Measurements from ENCODE around the gene CDK9.

Gene CDK9

DNA sequence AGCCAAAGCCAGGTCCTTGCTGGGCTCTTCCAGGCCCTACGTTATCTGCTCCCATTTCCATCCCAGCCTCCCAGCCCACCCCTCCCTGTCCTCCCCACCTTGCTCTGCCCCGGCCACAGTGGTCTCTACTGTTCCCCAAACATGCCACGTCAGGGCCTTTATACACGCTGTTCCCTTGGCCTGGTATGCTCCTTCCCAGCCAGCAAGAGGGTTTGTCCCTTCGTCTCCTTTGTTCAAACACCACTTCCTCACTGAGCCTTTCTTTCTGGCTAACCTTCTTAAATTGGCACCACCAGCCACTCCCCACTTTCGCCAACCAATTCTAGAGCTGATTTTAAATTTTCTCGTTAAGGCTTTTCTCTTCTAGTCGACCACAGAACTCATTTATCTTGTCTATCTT lies 17.1 kb upstream of the CDK9 start:
- Histone ChIP-seq H3K4me1 (ENCODE audit: insufficient read depth, low read length) (peaks cover 25% of the 10 kb centered on the region), H3K36me3 (ENCODE audit: insufficient read depth, low read length) (no peaks in the 10 kb centered on the region), H3K4me3 (ENCODE audit: low read length) (no peak overlapping the region), H3K27me3 (ENCODE audit: insufficient read depth, low read length) (peaks cover 5% of the 10 kb centered on the region), H3K9me3 (ENCODE audit: low read length) (no peaks in the 10 kb centered on the region), H2AFZ (ENCODE audit: low read depth, low read length) (no peak overlapping the region)

DNA sequence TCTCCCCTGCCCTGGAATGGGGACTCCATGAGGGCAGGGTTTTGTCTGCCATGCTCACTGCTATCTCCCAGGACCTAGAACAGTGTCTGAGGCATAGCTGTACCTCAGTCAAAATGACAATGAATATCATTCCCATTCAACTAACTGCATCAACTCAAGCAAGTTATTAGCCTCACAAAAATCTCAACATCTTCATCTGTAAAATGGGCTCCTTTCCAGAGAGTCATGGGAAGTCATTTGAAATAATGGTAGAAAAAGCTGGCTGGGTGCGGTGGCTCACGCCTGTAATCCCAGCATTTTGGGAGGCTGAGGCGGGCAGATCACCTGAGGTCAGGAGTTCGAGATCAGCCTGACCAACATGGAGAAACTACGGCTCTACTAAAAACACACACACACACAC lies 16.7 kb upstream of the CDK9 start:
- Histone ChIP-seq H3K36me3 (ENCODE audit: insufficient read depth, low read length) (no peaks in the 10 kb centered on the region), H3K9me3 (ENCODE audit: low read length) (no peaks in the 10 kb centered on the region), H3K4me1 (ENCODE audit: insufficient read depth, low read length) (peaks cover 25% of the 10 kb centered on the region), H3K4me3 (ENCODE audit: low read length) (no peak overlapping the region), H3K27me3 (ENCODE audit: insufficient read depth, low read length) (peaks cover 5% of the 10 kb centered on the region), H2AFZ (ENCODE audit: low read depth, low read length) (no peak overlapping the region)

DNA sequence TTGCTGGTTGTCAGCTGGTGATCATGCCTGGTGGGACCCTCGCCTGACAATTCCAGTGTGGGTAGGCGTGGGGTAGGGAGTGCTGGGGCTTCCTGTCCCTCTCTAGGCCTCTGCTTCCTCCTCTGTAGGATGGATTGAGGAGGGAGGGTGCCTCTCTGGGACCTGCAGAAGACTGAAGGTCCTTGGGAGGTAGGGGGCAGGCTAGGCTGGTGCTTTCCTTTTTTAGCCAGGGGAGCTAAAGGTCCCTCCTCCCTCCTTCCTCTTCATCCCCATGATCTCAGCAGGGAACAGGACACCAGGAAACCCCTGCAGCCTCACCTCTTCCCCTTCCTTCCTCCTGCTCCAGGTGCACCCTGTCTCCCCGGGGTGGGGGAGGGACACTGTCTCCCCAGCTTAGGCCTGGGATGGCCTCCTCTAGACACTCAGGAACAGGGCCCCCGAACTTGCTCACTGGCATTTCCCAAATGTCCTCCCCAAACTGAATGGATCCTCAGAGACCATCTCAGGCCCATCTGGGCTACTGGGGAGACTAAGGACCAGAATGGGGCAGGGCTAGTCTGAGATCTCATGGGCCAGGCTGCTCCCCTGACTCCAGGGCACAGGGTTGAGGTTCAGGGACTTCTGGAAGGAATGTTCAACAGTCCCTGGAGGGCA lies 15.8 kb upstream of the CDK9 start:
- peaks cover 5% of the 10 kb centered on the region for H3K27me3 ChIP-seq (ENCODE audit: insufficient read depth, low read length)
- H3K9me3 ChIP-seq (ENCODE audit: low read length), result no peaks in the 10 kb centered on the region
- no peak overlapping the region for H2AFZ ChIP-seq (ENCODE audit: low read depth, low read length)
- peaks cover 25% of the 10 kb centered on the region for H3K4me1 ChIP-seq (ENCODE audit: insufficient read depth, low read length)
- H3K36me3 ChIP-seq (ENCODE audit: insufficient read depth, low read length), result no peaks in the 10 kb centered on the region
- no peak overlapping the region for H3K4me3 ChIP-seq (ENCODE audit: low read length)

DNA sequence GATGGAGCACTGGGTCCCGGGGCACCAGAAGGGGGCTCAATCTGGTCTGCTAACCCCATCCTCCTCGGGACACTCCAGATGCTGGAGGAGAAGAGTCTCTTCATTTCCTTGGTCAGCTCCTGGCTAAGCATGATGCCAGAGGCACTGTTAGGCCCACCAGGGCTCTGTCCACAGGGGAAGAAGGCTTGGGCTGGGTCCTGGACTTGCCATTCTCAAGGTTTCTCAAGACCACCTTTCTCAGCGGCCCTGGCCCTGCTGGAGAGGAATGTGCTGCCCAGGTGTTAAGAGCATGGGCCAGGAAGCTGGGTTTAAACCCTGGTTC lies 15.3 kb upstream of the CDK9 start:
- Histone ChIP-seq H3K9me3 (ENCODE audit: low read length) (no peaks in the 10 kb centered on the region), H3K4me1 (ENCODE audit: insufficient read depth, low read length) (peaks cover 25% of the 10 kb centered on the region), H2AFZ (ENCODE audit: low read depth, low read length) (no peak overlapping the region), H3K36me3 (ENCODE audit: insufficient read depth, low read length) (no peaks in the 10 kb centered on the region), H3K4me3 (ENCODE audit: low read length) (peak overlapping the region; percentile 31), H3K27me3 (ENCODE audit: insufficient read depth, low read length) (peaks cover 5% of the 10 kb centered on the region)

DNA sequence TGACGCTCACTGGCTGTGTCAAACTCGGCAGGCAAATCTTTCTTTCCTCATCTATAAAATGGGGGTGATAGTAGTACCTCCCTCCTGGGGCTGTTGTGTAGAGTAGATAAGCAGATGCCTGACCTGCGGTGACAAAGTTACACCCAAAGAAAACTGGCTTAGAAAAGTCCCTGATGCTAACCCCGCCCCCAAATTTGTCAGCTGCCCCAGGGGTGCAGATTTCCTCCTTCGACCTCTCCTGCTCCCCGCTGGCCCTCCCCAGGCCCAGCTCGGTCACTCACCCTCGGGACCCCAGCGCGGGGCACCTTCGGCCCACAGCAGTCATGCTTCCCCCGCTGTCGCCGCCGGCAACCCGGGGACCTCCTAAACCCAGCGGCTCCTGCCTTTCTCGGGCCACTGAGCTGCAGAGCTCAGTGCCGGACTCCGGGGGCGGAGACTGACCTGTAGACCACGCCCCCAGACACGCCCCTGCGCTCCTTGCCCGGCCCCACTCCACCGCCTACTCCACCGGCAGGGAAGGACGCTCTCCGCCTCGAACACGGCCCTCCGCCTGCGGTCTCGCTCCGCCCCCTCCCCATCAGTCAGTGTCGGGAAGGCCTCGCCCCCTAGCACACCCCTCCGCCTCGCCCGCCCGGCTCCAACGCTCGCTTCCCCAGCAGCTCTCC lies 14.8 kb upstream of the CDK9 start:
- H3K4me3 ChIP-seq (ENCODE audit: low read length), result peak overlapping the region; percentile 31

DNA sequence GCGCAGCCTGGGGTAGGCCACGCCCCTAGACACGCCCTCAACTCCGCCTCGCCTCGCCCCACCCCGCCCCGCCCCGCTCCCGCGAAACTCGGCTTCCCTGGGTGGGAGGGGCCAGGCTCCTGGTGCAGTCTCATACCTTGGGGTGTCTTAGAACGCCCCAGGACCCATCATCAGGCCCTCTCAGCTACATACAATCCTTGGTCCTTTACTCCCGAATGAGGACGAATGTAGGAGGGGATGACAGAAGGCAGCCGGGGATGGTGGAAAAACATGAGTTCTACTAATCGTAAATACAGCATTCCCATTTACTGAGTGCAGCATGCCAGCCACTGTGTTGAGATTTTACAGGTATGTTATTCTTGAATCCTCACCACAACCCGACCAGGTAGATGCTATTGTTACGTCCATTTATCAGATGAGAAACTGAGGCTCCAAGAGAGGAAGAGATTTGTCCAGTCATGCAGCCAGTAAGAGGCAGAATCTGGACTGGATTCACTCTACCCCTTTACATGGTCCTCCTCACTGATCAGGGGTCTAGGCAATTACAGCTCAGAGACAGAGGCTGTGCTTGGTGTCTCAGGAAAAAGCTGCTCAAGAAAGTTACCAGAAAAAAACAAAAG lies 14.2 kb upstream of the CDK9 start:
- Histone ChIP-seq H3K27me3 (ENCODE audit: insufficient read depth, low read length) (peaks cover 3% of the 10 kb centered on the region), H3K9me3 (ENCODE audit: low read length) (no peaks in the 10 kb centered on the region), H3K4me1 (ENCODE audit: insufficient read depth, low read length) (peaks cover 25% of the 10 kb centered on the region), H3K36me3 (ENCODE audit: insufficient read depth, low read length) (no peaks in the 10 kb centered on the region), H3K4me3 (ENCODE audit: low read length) (peak overlapping the region; percentile 14), H2AFZ (ENCODE audit: low read depth, low read length) (no peak overlapping the region)

More for the DNA sequence above, 14.8 kb upstream of the CDK9 start:
- Histone ChIP-seq H3K27me3 (ENCODE audit: insufficient read depth, low read length) (peaks cover 5% of the 10 kb centered on the region), H3K4me1 (ENCODE audit: insufficient read depth, low read length) (peaks cover 25% of the 10 kb centered on the region), H3K9me3 (ENCODE audit: low read length) (no peaks in the 10 kb centered on the region), H3K36me3 (ENCODE audit: insufficient read depth, low read length) (no peaks in the 10 kb centered on the region), H2AFZ (ENCODE audit: low read depth, low read length) (no peak overlapping the region)

DNA sequence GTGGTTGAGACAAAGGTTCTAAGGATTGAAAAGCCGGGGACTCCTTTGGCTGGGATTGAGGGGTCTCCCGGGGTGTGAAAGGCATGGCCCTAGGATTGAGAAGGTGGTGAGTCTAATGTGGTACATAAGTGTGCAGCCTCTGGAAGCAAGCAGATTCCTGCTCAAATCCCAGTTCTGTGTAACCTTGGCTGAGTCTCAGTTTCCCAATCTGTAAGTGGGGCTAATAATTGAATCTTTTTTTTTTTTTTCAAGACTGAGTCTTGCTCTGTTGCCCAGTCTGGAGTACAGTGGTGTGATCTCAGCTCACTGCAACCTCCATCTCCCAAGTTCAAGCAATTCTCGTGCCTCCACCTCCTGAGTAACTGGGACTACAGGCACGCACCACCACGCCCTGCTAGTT lies 13.2 kb upstream of the CDK9 start:
- Histone ChIP-seq H3K36me3 (ENCODE audit: insufficient read depth, low read length) (no peaks in the 10 kb centered on the region), H3K4me1 (ENCODE audit: insufficient read depth, low read length) (peaks cover 19% of the 10 kb centered on the region), H3K9me3 (ENCODE audit: low read length) (no peaks in the 10 kb centered on the region), H3K27me3 (ENCODE audit: insufficient read depth, low read length) (peaks cover 3% of the 10 kb centered on the region), H2AFZ (ENCODE audit: low read depth, low read length) (no peak overlapping the region), H3K4me3 (ENCODE audit: low read length) (no peak overlapping the region)

DNA sequence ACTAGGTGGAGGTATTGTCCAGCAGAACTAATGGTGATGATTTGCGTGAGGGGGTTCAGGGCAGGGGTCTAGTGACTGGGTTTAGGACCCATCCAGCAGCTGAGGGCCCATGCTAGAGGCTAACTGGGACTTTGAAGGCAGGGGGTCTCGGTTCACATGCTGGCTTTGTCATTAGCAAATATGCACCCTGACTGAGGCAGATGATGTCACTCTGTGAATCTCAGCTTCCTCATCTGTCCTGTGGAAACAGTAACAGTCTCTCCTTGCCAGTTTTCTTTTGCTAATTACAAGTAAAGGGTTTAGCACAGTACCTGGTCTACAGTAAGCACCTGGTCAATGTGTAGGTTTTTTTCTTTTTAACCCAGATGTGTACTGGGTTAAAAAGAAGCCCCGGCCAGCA lies 12.6 kb upstream of the CDK9 start:
- H3K36me3 ChIP-seq (ENCODE audit: insufficient read depth, low read length), result no peaks in the 10 kb centered on the region
- H3K27me3 ChIP-seq (ENCODE audit: insufficient read depth, low read length), result peaks cover 3% of the 10 kb centered on the region
- peaks cover 12% of the 10 kb centered on the region for H3K4me1 ChIP-seq (ENCODE audit: insufficient read depth, low read length)
- H2AFZ ChIP-seq (ENCODE audit: low read depth, low read length), result no peak overlapping the region
- H3K4me3 ChIP-seq (ENCODE audit: low read length), result no peak overlapping the region
- no peaks in the 10 kb centered on the region for H3K9me3 ChIP-seq (ENCODE audit: low read length)

DNA sequence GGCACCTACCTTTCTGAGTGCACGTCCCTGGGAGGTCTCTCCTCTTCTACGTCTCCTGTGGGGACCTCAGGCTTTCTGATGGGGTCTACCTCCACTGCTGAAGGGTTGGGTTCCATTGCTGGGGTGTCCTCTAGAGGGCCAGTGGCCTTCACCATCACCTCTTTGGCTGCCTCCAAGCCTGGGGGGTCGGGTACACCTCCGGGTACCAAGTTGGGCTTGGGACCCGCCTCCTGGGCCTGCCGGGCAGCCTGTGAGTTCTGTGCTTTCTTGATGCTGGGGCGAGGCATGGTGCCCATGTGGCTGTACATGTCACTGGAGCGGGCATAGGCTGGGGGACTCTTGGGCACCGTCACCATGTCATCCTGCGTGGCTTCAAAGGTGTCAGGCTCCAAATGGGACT lies 11.9 kb upstream of the CDK9 start:
- H3K4me1 ChIP-seq (ENCODE audit: insufficient read depth, low read length), result peaks cover 10% of the 10 kb centered on the region
- no peaks in the 10 kb centered on the region for H3K9me3 ChIP-seq (ENCODE audit: low read length)
- peaks cover 3% of the 10 kb centered on the region for H3K27me3 ChIP-seq (ENCODE audit: insufficient read depth, low read length)
- H3K4me3 ChIP-seq (ENCODE audit: low read length), result no peak overlapping the region
- no peaks in the 10 kb centered on the region for H3K36me3 ChIP-seq (ENCODE audit: insufficient read depth, low read length)
- no peak overlapping the region for H2AFZ ChIP-seq (ENCODE audit: low read depth, low read length)

DNA sequence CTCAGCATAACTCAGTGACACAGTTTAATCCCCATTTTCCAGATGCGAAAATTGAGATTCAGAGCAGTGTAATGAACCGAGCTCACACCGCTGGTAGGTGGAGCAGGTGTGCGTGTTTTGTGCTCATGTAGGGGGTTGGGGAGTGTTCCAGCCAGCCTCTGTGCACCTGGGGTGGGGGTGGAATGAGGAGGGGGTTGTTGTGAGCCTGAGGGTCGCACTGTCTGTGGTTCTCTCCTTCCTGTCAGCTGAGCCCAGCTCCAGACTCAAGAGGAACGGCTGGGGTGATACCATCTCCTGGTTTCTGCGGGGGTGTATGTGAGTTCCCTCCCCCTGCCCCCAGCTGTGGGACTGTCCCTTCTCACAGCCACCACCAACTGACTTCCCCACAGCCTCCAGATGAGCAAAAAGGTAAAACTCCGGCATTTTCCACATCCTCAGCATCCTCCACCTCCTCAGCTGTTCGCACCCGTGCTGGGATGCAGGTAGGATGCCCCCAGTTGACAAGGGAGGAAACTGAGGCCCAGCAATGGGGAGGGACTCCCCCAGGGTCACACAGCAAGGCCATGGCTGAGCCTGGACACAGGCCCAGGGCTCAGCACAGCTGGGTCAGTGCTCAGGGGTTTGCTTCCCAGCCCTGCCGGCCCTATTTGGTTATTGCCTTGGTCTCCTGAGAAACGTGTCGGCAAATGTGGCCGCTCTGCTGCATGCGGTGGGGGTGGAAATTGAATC lies 9.5 kb upstream of the CDK9 start:
- Histone ChIP-seq H3K4me1 (ENCODE audit: insufficient read depth, low read length) (no peaks in the 10 kb centered on the region), H2AFZ (ENCODE audit: low read depth, low read length) (no peak overlapping the region), H3K36me3 (ENCODE audit: insufficient read depth, low read length) (no peaks in the 10 kb centered on the region), H3K9me3 (ENCODE audit: low read length) (no peaks in the 10 kb centered on the region), H3K27me3 (ENCODE audit: insufficient read depth, low read length) (no peaks in the 10 kb centered on the region), H3K4me3 (ENCODE audit: low read length) (no peak overlapping the region)

DNA sequence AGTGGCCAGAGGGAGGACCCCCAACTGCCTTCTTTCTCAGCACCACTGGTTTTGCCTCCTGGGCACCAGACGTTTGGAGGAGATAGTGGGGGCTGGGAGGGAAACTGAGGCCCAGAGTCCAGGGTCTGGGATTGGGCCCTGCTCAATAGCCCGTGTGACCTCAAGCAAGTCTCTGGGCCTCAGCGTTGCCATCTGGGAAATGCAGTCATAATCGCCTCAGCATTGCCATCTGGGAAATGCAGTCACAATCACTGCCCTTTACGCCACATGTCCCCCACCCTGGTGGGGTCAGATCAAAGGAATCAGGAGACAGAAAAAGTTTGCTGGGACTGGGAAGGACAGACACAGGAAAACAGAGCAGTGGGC lies 8.9 kb upstream of the CDK9 start:
- H2AFZ ChIP-seq (ENCODE audit: low read depth, low read length), result no peak overlapping the region
- no peak overlapping the region for H3K4me3 ChIP-seq (ENCODE audit: low read length)
- H3K27me3 ChIP-seq (ENCODE audit: insufficient read depth, low read length), result no peaks in the 10 kb centered on the region
- H3K9me3 ChIP-seq (ENCODE audit: low read length), result no peaks in the 10 kb centered on the region
- no peaks in the 10 kb centered on the region for H3K4me1 ChIP-seq (ENCODE audit: insufficient read depth, low read length)
- H3K36me3 ChIP-seq (ENCODE audit: insufficient read depth, low read length), result no peaks in the 10 kb centered on the region

DNA sequence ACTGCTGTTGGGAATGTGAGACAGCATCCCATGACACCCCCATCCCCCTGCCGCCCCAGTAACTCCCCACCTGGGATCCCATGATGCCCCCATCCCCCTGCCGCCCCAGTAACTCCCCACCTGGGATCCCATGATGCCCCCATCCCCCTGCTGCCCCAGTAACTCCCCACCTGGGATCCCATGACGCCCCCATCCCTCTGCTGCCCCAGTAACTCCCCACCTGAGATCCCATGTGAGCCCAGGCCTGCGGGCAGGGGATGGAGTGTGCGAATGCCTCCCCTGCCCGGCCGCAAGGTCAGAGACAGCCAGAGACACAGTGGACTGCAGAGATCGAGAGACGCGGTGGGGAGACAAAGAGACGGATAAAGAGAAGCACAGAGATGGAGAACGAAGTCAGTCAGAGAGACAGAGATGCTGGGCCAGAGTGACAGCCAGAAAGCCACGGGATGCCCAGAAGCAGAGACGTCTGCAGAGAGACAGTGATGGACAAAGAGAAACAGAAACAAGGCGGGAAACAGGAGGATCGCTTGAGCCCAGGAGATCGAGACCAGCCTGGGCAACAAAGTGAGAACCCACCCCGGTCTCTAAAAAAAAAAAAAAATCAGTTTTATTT lies 8.4 kb upstream of the CDK9 start:
- Histone ChIP-seq H3K9me3 (ENCODE audit: low read length) (no peaks in the 10 kb centered on the region), H3K36me3 (ENCODE audit: insufficient read depth, low read length) (no peaks in the 10 kb centered on the region), H3K4me3 (ENCODE audit: low read length) (no peak overlapping the region), H3K4me1 (ENCODE audit: insufficient read depth, low read length) (no peaks in the 10 kb centered on the region), H2AFZ (ENCODE audit: low read depth, low read length) (no peak overlapping the region), H3K27me3 (ENCODE audit: insufficient read depth, low read length) (no peaks in the 10 kb centered on the region)
